ENCODE measurements around the gene SOWAHA.

- TF ChIP-seq CTCF (IDR thresholded peaks at IDR 0.05; ENCODE audit: low read length): no peak
- TF ChIP-seq EZH2 (IDR thresholded peaks at IDR 0.05; ENCODE audit: borderline replicate concordance, low read length): no peak
Measured at GRCh38 chr5:132828846-132829494, 15.9 kb downstream of the SOWAHA start.
